Nephron (organoid): ENCODE results near the gene KCNH3.
"Not testable (repeated sequence)": the region's sequence is repeated elsewhere in the genome, so short reads cannot be mapped to it uniquely, and the experiment has no call there.

Experiments used
- H3K27ac Mint-ChIP-seq, 3 experiments: 2 replicates each; pipeline ENCODE4 v1.8.0; 2020; ENCODE audit warnings: mixed read lengths in 3 of 3, mild to moderate bottlenecking in 2 of 3, moderate library complexity in 1 of 3
- H3K27me3 Mint-ChIP-seq: 2 replicates; pipeline ENCODE4 v1.8.0; 2021; ENCODE audit warnings: low read depth, mild to moderate bottlenecking, moderate library complexity, mixed read lengths
- H3K36me3 Mint-ChIP-seq: 2 replicates; pipeline ENCODE4 v1.8.0; 2020; ENCODE audit warnings: low read depth, mixed read lengths
- H3K4me1 Mint-ChIP-seq: 2 replicates; pipeline ENCODE4 v1.8.0; 2020; ENCODE audit warnings: mixed read lengths
- H3K4me3 Mint-ChIP-seq, 3 experiments: 2 replicates each; pipeline ENCODE4 v1.8.0; 2020; ENCODE audit warnings: mild to moderate bottlenecking in 3 of 3, mixed read lengths in 3 of 3, moderate library complexity in 2 of 3
- H3K9me3 Mint-ChIP-seq: 2 replicates; pipeline ENCODE4 v1.8.0; 2020; ENCODE audit warnings: mixed read lengths
- CTCF ChIP-seq, 3 experiments: fragments of 200-600 bp; sonication (generic); IDR thresholded peaks; one replicate each; pipeline ENCODE4 v1.5.0; 2021; ENCODE audit warnings: antibody characterized with exemption in 3 of 3; ENCODE audit not compliant: unreplicated experiment in 3 of 3

KCNH3 gene

GRCh38 chr12:49603721-49604120, 64.9 kb downstream of the KCNH3 start:
- Mint-ChIP-seq H3K4me1 (peaks cover 6% of the 10 kb centered on the region), H3K4me3 (no peak overlapping the region), H3K27ac (no peak overlapping the region), H3K9me3 (no peaks in the 10 kb centered on the region), H3K36me3 (peaks cover 23% of the 10 kb centered on the region), H3K27me3 (no peaks in the 10 kb centered on the region)
- no peak for TF ChIP-seq CTCF (IDR thresholded peaks at IDR 0.05; ENCODE audit: unreplicated experiment in 3 of 3)

- H3K4me3 Mint-ChIP-seq: no peak overlapping the region
- H3K36me3 Mint-ChIP-seq: peaks cover 21% of the 10 kb centered on the region
- H3K27ac Mint-ChIP-seq: no peak overlapping the region
- peaks cover 2% of the 10 kb centered on the region for H3K9me3 Mint-ChIP-seq
- TF ChIP-seq CTCF (IDR thresholded peaks at IDR 0.05; ENCODE audit: unreplicated experiment in 3 of 3): no peak
- H3K27me3 Mint-ChIP-seq: no peaks in the 10 kb centered on the region
- H3K4me1 Mint-ChIP-seq: peaks cover 6% of the 10 kb centered on the region
Measured at GRCh38 chr12:49604856-49605255, 66.0 kb downstream of the KCNH3 start.

GRCh38 chr12:49605539-49605938, 66.7 kb downstream of the KCNH3 start, which contains the start of gene FAM186B:
Gene FAM186B (minus strand): TSS chr12:49605639. CDS start chr12:49605477, 162 bp downstream.
- H3K4me1 Mint-ChIP-seq: not testable (repeated sequence)

More at GRCh38 chr12:49605539-49605938, 66.7 kb downstream of the KCNH3 start, which contains the start of gene FAM186B:
- not testable (repeated sequence) for H3K9me3 Mint-ChIP-seq, H3K4me3 Mint-ChIP-seq, H3K27me3 Mint-ChIP-seq, H3K27ac Mint-ChIP-seq
- H3K36me3 Mint-ChIP-seq: peaks cover 19% of the 10 kb centered on the region
